Measurements from ENCODE around the gene HSH2D. TPM values are rescaled to one million over a fixed set of nuclear protein-coding genes. Genes with fewer than 3 reads are reported as not detected.

Gene HSH2D
- total RNA-seq, 1 donor from 2014 or later: 1.3 TPM

DNA sequence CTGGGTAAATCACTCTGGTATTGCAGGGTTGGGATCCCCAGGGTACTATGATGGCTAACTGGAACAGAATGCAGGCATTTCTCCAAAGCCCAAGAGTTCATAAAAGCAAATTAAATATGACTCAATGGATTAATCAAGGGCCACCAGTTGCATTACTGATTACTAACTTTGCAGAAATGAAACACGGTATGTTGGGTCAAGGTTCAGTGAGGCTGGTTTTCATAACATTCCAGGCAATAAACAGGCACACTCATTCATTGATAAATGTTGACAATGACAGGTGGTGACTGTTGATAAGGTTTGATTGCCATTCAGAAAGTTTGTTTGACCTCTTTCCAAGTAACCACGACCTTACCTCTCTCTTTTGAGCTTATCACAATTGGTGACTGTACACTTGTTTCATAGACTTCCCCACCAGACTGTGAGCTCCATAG lies 53.7 kb downstream of the HSH2D start:
- ATAC-seq: peak; percentile 1

DNA sequence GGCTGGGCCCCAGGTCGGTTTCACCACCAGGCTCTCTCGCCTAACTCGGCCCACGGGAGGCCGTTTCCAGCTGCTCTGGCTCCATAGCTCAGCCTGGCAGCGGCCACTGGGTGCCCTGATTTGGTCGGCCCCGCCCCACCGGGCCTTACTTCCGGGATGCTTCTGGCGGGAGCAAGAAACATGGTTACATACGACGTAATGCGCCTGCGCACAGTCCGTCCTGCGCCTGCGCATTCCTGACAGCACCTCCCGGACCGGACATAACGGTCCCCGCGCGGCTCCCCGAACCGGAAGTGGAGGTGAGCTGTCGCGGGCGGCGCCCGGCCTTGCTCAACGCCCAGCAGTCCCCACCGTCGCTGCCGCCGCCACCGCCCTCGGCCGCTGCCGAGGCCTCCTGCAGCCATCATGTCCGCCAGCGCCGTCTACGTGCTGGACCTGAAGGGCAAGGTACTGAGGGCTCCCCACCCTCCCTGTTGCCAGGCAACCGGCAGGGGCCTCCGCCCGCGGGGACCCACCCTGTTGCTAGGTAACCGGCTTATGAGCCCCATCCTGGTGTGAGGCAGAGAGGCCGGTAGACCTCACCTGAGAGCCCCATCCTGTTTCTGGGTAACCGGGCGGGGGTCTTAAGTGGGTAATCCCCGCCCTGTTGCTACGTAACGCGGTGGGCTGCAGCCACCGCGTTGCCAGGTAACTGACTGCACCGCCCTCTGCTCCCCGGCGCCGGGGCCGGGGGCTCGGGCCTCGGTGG lies 54.3 kb downstream of the HSH2D start, which contains the start of gene AP1M1:
Gene AP1M1 (plus strand): TSS at position 290 of the 748 bp plus-strand sequence. CDS start 116 bp downstream, at position 406.
- ATAC-seq: peak; percentile 93

DNA sequence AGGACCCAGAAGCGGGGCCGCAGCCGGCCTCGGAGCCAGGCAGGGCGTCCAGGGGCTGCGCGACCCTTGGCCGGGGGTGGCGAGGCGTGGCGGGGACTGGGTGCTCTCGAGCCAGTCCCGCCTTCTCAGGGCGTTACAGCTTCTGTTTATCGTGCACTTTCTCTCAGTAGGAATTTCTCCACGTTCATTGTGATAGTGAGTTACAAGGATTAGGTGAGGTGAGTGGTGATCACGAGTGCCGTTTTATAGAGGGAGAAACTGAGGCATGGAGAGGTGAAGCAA lies 54.8 kb downstream of the HSH2D start:
- peak; percentile 1 for ATAC-seq

DNA sequence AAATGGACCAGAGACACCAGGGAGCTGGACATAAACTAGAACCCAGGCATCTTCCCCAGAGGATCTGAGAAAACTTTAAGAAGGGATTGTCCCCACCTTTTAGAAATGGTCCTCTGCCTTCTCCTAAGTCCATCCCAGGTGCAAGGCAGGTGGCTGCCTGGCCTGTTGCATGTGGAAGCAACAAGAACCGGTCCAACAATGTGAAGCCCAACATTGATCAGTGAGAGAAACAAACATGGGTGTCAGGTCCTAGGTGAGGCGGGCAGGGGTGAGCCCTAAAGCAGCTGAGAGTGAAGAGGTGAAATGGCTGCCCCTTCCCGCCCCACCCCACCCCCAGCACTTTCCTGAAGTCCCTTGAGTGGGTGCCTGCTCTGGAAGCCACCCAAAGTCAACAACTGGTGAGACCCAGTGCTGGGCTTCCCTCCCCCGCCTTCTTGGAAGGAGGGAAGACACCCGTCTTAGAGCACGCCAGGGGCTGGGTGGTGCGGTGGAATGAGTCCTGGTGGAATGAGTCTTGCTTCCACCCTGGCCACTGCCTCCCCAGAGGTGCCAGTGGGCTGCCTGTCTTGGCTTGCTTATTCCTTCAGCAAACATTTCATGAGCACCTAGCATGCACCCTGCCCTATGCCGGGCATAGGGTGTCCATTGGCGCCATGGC lies 55.9 kb downstream of the HSH2D start:
- no peak for ATAC-seq

DNA sequence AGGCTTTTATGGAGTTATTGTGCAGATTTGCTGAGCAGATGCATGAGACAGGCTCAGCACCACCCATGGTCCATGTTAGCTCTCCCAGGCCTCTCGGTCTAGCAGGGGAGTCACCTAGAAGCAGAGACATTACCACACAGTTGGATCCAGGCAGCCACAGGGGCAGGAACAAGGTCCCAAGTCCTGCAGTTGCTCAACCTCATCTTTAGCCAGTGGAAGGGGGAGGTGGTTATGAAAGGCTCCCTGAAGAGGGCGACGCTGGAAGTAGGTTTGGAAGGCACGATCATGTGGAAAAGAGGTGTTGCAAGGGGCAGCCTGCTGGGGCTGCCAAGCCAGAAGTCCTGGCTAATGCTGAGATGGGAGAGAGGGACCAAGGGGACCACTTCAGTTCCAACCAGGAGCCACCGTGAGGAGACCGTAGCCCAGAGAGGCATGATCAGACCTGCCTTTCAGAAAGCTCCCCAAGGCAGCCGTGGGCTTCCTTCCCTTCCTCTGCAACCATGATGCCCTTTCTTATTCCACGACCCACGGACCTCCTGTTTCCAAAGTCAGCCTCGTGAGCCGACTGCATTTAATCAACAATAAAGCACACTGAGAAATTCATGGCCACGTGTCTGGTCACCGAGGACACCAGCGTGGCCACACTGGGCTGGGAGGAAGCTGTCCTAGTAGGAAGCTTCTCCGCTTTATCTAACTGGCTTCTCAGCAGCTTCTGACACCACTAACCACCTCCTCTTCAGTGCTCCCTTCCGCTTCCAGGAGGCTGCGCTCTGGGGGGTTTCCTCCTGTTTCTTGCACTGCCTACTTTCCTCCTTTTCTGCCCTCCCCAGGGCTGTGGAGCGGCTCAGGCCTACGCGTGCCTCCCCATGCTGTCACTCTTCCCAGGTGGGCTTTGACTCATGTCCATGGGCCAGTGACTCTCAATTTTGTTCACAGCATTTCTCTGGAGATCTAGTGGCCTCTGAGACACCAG lies 56.8 kb downstream of the HSH2D start:
- no peak for ATAC-seq

DNA sequence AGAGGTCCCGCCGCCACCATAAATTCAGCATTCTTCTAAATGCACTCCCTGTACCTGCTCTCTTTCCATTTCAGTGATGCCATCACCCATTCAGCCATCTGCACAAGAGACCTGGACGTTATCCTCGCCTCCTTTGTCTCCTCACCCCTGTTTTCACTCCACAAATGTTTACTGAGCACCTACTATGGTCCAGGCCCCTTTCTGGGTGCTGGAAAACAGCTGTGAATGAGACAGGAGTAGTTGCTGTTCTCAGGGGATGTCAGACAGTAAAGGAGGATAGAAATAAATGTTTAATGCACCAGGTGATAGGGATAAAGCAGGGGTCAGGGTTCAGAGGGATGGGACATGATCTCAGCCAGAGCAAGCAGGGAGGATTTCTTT lies 57.5 kb downstream of the HSH2D start:
- ATAC-seq: no peak

DNA sequence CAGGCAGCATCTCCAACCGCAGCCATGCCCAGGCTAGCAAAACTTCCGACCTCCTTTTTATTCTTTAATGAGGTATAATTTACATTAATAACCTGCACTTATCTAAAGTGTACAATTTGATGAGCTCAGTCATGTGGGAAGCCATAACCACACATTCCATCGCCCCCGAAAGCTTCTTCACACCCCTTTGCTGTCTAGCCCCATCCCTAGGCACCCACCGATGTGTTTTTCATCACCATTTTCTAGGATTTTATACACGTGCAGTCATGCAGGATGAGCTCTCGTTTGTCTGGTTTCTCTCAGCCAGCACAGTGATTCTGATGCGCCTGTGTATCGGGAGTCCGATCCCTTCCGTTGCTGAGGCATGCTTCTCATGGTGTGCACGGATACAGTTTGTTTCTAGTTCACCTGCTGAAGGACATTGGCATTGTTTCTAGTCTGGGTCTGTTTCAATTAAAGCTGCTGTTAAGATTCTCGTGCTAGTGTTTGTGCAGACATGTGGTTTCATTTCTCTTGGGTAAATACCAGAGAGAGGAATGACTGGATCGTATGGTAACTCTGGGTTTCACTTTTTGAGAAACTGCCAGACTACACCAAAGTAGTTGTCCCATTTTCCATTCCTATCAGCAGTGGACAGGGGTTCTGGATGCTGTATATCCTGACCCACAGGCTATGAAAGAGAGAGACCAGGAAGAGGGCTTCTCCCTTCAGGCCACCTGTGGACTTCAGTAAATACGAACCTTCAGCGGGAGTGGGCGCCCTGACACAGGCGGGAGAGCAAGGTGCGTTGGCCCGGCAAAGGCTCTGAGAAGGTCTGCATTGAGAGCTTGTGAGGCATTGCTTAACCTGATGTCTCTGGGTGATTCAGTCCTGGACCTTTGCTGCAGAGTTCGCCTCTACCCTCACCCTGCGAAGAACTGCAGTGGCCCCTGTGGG lies 59.1 kb downstream of the HSH2D start:
- no peak for ATAC-seq

DNA sequence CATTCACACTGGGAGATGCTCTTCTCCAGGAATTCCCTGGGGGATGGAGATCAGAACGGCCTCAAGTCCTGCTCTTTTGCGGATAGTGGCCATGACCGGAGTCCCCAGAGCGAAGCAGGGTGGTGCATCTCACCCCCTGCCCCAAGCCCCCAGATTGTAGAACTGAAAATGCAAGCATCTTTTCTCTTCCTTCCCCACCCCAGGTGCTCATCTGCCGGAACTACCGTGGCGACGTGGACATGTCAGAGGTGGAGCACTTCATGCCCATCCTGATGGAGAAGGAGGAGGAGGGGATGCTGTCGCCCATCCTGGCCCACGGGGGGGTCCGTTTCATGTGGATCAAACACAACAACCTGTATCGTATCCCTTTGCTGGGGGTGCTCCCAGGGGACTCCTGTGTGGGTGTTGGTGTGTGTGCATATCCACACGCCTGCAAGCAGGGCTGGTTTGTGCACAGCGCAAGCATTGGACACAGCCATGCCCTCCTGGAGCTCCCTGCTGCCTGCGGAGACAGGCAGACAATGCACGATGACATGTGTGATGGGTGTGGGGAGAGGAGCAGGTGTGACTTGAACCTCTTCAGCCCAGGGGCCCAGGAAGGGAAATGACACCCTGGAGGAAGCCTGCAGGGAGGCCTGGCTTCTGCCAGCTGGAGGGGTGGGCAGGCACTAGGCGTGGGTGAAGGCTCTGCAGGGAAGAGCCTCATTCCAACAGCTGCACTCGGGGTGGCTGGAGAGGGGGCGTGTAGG lies 59.9 kb downstream of the HSH2D start:
- ATAC-seq: no peak

DNA sequence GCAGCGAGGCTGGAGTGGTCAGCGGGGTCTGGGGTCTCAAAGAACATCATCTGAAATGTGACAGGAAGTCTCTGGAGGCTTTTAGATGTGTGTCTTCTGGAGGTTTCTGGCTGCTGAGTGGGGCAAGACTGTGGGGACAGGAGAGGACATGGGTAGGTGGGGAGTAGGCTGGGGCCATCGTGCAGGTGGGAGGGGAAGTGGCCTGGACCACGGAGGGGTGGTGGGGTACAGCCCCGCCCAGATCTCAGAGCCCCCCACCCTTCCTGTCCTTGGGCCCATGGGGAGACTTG lies 60.5 kb downstream of the HSH2D start:
- ATAC-seq: no peak

DNA sequence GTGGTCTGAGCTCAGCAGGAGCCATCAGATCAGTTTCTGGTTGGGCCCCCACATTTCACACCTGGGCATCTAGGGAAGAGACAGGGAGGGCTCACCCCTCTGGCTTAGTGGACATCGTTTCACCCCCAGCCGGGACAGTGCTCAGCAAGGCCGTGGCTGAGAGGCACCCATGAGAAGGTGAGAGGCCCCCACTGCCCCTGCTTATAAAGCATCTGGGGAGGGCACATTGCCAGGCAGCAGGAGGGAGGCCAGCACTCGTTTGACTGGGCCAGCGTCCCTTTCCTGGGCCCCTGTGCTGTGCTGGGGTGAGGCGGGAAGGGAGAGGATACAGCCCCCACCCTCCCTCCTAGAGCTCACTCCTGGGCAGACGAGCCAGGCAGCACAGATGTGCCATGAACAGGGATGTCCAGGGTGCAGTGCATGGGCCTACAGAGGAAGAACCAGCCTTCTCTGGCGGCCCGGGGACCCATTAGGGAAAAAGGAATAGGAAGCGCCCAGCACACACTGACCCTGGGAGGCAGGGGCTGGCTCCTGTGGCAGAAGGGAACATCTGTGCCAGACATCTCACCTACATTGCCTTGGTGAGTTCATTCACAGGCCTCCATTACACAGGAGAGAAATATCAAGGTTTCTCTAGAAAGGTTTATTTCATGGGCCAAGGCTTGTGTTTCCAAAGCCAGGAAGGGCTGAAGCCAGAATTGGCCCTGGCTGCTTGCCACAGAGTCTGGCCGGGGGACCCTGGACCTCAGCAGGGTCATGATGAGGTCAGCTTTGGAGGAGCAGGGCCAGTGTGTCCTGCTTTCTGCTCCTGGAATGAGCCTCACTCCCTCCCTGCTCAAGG lies 61.9 kb downstream of the HSH2D start:
- no peak for ATAC-seq

DNA sequence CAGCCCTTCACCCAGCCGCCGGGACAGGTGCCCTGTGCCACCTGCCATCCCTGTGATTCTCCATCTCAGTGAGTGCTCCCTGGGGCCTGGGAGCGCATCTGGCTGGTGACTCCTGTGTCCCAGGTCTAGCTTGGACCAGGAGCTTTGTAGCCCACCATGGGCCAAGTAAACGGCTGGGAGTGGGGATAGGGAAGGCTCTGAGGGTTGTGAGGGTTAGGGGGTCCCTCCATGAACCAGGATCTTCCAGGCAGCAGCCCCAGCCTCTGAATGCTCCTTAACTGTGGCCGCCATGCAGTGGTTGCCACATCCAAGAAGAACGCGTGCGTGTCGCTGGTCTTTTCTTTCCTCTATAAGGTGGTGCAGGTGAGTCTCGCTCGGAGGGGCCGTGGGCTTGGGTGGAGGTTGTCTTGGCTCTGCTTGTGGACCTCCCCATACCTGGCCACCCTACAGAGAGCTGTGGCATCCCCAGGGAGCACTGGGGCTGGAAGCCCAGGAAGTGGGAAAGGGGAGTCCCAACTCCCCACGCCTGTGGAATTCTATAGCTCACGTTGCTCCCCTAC lies 62.6 kb downstream of the HSH2D start:
- ATAC-seq: no peak

DNA sequence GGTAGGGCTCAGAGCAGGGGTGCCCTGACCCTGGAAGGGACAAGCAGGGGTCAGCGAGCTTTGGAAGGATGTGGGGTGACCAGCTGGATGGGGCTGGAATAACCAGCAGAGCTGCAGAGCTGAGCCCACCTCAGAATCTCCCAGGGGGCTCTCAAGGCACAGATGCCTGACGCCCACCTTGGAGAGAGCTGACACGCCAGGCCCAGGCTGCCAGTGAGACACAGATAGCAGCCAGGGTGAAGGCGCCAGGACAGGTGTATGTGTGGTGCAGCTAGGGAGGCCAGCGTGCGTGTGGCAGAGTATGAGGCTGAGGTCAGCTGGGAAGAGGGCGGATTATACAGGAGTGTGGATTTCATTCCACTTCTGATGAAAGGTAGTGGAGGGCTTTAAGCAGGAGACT lies 63.2 kb downstream of the HSH2D start:
- ATAC-seq: no peak

DNA sequence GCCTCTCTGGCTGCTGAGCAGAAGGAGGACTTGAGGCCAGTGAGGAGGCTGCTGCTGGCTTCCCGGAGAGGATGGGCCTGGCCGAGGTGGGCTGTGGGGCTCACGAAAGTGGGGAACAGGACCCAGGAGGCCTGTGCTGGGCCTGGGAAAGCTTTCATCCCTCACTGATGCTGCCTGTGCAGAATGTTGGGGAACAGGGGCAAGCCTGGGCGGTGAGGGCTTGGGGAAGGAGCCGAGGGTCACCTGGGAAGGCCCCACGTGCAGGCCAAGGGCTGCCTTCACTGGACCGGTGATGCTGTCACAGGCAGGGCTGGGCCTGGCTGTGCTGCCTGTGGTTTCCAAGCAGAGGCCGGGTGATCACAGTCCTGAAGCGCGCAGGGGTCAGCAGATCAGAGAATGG lies 63.6 kb downstream of the HSH2D start:
- ATAC-seq: no peak

DNA sequence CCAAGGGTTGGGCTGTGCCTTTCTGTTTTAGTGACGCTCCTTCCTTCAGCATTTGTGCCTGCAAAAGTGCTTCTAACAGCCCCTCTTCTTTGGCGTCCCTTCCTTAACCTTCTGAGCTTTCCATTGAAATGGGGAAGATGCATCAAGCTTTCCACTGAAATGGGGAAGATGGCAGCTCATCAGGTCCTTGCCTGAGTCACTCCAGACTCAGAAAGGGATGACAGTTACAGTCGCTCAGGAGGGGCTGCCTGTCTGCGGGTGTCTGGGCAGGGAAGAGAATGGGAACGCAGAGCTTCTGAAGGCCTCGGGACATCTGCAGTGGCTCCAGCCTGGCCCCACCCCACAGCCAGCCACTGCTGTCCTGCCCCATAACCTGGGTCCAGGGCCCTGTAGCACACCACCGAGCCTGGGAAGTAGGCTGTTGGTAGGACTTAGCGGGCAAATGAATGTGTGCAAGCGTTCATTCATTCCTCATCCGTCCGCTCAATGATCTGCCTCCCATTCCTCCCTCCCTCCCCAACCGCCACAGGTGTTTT lies 64.1 kb downstream of the HSH2D start:
- ATAC-seq: no peak

Other genes starting within 250 kb of the HSH2D start
- not detected for gene CYP4F2, start 245.6 kb upstream of the HSH2D start, total RNA-seq
- 2.7 TPM for gene CYP4F11, start 209.2 kb upstream of the HSH2D start, total RNA-seq
- gene OR10H4, start 194.7 kb upstream of the HSH2D start, total RNA-seq: not detected
- 427 TPM for gene TPM4, start 67.2 kb upstream of the HSH2D start, total RNA-seq
- 57.9 TPM for gene RAB8A, start 31.8 kb upstream of the HSH2D start, total RNA-seq
- not detected for gene CIB3, start 29.8 kb downstream of the HSH2D start, total RNA-seq
- 40.4 TPM for gene FAM32A, start 41.7 kb downstream of the HSH2D start, total RNA-seq
- gene AP1M1, start 54.2 kb downstream of the HSH2D start, total RNA-seq: 37.7 TPM
- 5.2 TPM for gene KLF2, start 181.1 kb downstream of the HSH2D start, total RNA-seq

Data from esophagus mucosa (tissue), 1 donor.